ENCODE measurements around the gene POM121C.
"Not testable (repeated sequence)": the region's sequence is repeated elsewhere in the genome, so short reads cannot be mapped to it uniquely, and the experiment has no call there.

DNA sequence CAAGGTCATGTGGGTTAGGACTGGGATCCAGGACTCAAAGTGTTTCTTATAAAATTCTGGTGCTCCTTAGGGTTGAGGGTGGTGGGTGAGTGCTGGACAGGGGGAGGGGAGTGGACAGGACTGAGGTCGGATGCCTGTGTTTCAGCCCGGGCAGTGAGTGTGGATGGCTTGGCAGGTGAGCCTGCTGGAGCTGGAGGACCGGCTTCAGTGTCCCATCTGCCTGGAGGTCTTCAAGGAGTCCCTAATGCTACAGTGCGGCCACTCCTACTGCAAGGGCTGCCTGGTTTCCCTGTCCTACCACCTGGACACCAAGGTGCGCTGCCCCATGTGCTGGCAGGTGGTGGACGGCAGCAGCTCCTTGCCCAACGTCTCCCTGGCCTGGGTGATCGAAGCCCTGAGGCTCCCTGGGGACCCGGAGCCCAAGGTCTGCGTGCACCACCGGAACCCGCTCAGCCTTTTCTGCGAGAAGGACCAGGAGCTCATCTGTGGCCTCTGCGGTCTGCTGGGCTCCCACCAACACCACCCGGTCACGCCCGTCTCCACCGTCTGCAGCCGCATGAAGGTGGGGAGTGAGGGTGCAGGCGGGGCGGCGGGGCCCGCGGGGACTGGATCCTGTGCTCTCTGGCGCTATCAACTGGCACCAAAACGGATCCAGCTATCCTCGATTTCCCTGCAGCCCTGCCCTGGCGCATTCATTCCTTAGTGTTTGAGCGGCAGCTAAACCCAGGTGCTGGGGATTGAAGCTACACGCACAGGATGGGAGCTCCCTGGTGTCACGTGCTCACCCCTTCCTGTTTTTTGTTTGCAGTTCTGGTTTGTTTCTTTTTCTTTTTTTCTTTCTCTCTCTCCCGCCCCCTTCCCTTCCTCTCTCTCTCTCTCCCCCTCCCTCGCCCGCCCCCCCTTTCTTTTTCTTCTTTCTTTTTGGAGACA, 87.1 kb downstream of the POM121C start:
- TF ChIP-seq, protein P1, sequence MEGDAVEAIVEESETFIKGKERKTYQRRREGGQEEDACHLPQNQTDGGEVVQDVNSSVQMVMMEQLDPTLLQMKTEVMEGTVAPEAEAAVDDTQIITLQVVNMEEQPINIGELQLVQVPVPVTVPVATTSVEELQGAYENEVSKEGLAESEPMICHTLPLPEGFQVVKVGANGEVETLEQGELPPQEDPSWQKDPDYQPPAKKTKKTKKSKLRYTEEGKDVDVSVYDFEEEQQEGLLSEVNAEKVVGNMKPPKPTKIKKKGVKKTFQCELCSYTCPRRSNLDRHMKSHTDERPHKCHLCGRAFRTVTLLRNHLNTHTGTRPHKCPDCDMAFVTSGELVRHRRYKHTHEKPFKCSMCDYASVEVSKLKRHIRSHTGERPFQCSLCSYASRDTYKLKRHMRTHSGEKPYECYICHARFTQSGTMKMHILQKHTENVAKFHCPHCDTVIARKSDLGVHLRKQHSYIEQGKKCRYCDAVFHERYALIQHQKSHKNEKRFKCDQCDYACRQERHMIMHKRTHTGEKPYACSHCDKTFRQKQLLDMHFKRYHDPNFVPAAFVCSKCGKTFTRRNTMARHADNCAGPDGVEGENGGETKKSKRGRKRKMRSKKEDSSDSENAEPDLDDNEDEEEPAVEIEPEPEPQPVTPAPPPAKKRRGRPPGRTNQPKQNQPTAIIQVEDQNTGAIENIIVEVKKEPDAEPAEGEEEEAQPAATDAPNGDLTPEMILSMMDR (IDR thresholded peaks at IDR 0.05; ENCODE audit: low read length) = not testable (repeated sequence)
- not testable (repeated sequence) for TF ChIP-seq EZH2 (IDR thresholded peaks at IDR 0.05; ENCODE audit: borderline replicate concordance, low read length)

Measured in OCI-LY1 (cell line).